Trophoblast cell (in vitro differentiated cells and primary cell): Measurements from ENCODE around the gene MAP2K3.

ENCODE experiments used
- DNase-seq, 2 donors: peaks; one replicate each; pipeline ENCODE4 v3.0.0-alpha.2; 2016
- H2AFZ ChIP-seq: 2 replicates; pipeline ENCODE4 v1.6.1; 2013; ENCODE audit warnings: low read length, moderate library complexity, mild to moderate bottlenecking; ENCODE audit not compliant: insufficient read depth, poor library complexity
- H2AK5ac ChIP-seq: 2 replicates; pipeline ENCODE4 v1.6.1; 2013; ENCODE audit warnings: mild to moderate bottlenecking, low read length
- H2BK120ac ChIP-seq: 2 replicates; pipeline ENCODE4 v1.6.1; 2013; ENCODE audit warnings: low read length, mild to moderate bottlenecking, moderate library complexity; ENCODE audit not compliant: insufficient read depth, poor library complexity
- H2BK12ac ChIP-seq: 2 replicates; pipeline ENCODE4 v1.6.1; 2013; ENCODE audit warnings: mild to moderate bottlenecking, low read length, moderate library complexity
- H2BK5ac ChIP-seq: 2 replicates; pipeline ENCODE4 v1.6.1; 2013; ENCODE audit warnings: low read length, low read depth, moderate library complexity, mild to moderate bottlenecking; ENCODE audit not compliant: poor library complexity
- H3K14ac ChIP-seq: 2 replicates; pipeline ENCODE4 v1.6.1; 2013; ENCODE audit warnings: mild to moderate bottlenecking, low read length
- H3K18ac ChIP-seq: 2 replicates; pipeline ENCODE4 v1.6.1; 2013; ENCODE audit warnings: mild to moderate bottlenecking, low read length
- H3K23ac ChIP-seq: 2 replicates; pipeline ENCODE4 v1.6.1; 2013; ENCODE audit warnings: low read length
- H3K27ac ChIP-seq: 2 replicates; pipeline ENCODE4 v1.5.1; 2013; ENCODE audit warnings: low read depth, mild to moderate bottlenecking, inconsistent platforms, low read length, moderate library complexity
- H3K27me3 ChIP-seq: 2 replicates; pipeline ENCODE4 v1.6.1; 2013; ENCODE audit warnings: inconsistent platforms, mild to moderate bottlenecking, low read length, moderate library complexity; ENCODE audit not compliant: insufficient read depth
- H3K36me3 ChIP-seq, 2 experiments: 1 replicate in 1 of 2; 2 replicates in 1 of 2; pipeline ENCODE4 v1.6.1; 2013; ENCODE audit warnings: low read length in 2 of 2, mild to moderate bottlenecking in 2 of 2, moderate library complexity in 1 of 2; ENCODE audit not compliant: insufficient read depth in 2 of 2, control insufficient read depth in 1 of 2
- H3K4ac ChIP-seq: 2 replicates; pipeline ENCODE4 v1.6.1; 2013; ENCODE audit warnings: low read depth, mild to moderate bottlenecking, low read length, moderate library complexity
- H3K4me1 ChIP-seq, 2 experiments: 1 replicate in 1 of 2; 2 replicates in 1 of 2; pipeline ENCODE4 v1.6.1; 2013; ENCODE audit warnings: low read length in 2 of 2, mild to moderate bottlenecking in 2 of 2, moderate library complexity in 1 of 2; ENCODE audit not compliant: insufficient read depth in 2 of 2, control insufficient read depth in 1 of 2
- H3K4me2 ChIP-seq: 2 replicates; pipeline ENCODE4 v1.6.1; 2013; ENCODE audit warnings: inconsistent platforms, mild to moderate bottlenecking, low read length, moderate library complexity
- H3K4me3 ChIP-seq: 2 replicates; pipeline ENCODE4 v1.5.1; 2013; ENCODE audit warnings: mild to moderate bottlenecking, low read depth, low read length, inconsistent platforms
- H3K79me1 ChIP-seq: one replicate; pipeline ENCODE4 v1.6.1; 2013; ENCODE audit warnings: low read length
- H3K79me2 ChIP-seq: 2 replicates; pipeline ENCODE4 v1.6.1; 2013; ENCODE audit warnings: low read length, mild to moderate bottlenecking; ENCODE audit not compliant: control insufficient read depth, insufficient read depth, poor library complexity
- H3K9ac ChIP-seq: 2 replicates; pipeline ENCODE4 v1.6.1; 2013; ENCODE audit warnings: mild to moderate bottlenecking, low read length
- H3K9me3 ChIP-seq: 2 replicates; pipeline ENCODE4 v1.6.1; 2013; ENCODE audit warnings: low read depth, mild to moderate bottlenecking, control low read depth, inconsistent platforms, low read length; ENCODE audit not compliant: insufficient read depth
- H4K12ac ChIP-seq: 2 replicates; pipeline ENCODE4 v1.6.1; 2013; ENCODE audit warnings: low read depth, mild to moderate bottlenecking, low read length, moderate library complexity
- H4K8ac ChIP-seq: 2 replicates; pipeline ENCODE4 v1.6.1; 2013; ENCODE audit warnings: low read depth, mild to moderate bottlenecking, low read length, moderate library complexity
- H4K91ac ChIP-seq: one replicate; pipeline ENCODE4 v1.6.1; 2013; ENCODE audit warnings: low read depth, mild to moderate bottlenecking, low read length, moderate library complexity
- WGBS: extraction: QIAGEN DNeasy Blood & Tissue Kit; methylation state at CpG from one replicate; pipeline ENCODE4 v1.1.7; 2013; ENCODE audit warnings: missing lambda C conversion rate; ENCODE audit not compliant: insufficient read length, insufficient coverage; ENCODE audit errors: extremely low coverage; 5-methylcytosine and 5-hydroxymethylcytosine counted together

The MAP2K3 gene

DNA sequence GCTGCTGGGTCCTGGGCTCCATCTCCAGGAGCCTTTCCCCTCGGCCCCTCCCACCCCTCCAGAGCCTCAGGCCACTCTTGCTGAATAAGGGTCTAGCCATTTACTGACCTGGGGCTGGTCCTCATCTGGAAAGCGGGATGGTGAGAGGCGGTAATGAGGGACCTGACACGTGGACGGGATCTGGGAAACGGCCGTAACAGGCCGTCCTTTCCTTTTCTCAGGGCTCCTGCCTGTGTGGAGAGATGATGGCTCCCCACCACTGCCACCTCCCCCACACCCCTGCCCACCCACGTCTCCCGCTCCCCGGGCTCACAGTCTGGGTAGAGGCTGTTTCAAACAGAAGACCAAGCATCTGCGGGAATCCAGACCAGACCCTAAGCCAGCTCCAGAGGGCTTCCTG lies 71.1 kb downstream of the MAP2K3 start:
- Histone ChIP-seq H4K91ac (no peak overlapping the region), H2BK12ac (no peak overlapping the region), H3K4me1 (peaks cover 0 to 6% of the 10 kb centered on the region in 2 experiments), H3K4ac (no peak overlapping the region), H3K79me1 (no peaks in the 10 kb centered on the region), H3K36me3 (no peaks in the 10 kb centered on the region), H3K27ac (no peak overlapping the region), H3K27me3 (no peaks in the 10 kb centered on the region), H2AFZ (no peak overlapping the region), H2AK5ac (no peak overlapping the region), H3K79me2 (no peaks in the 10 kb centered on the region), H3K4me2 (no peak overlapping the region), H4K12ac (no peak overlapping the region), H2BK120ac (no peak overlapping the region), H3K14ac (no peak overlapping the region), H2BK5ac (no peak overlapping the region), H3K4me3 (no peak overlapping the region), H3K9ac (no peak overlapping the region), H4K8ac (no peak overlapping the region), H3K18ac (no peak overlapping the region), H3K23ac (no peak overlapping the region), H3K9me3 (peaks cover 2% of the 10 kb centered on the region)
- DNase-seq, result no peak
- WGBS, result no CpG with 5 or more reads among the region's 12 CpGs

DNA sequence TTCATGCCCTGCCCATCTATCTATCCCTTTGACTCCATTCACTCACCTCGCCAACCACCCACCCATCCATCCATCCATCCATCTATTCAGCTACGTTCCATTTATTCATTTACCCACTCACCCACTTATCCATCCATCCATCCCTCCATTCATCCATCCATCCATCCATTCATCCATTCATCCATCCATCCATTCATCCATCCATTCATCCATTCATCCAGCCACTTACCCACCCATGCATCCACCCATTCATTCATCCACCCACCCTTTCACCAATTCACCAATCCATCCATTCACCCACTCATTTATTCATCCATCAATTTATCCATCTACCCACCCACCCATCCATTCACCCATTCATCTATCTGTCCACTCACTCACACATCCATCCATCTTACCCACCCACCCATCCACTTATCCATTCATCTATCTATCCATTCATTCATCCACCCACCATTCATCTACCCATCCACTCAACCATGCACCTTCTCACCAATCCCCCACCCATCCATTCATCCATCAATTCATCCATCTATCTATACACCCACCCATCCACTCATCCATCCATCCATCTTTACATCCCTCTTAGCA lies 72.1 kb downstream of the MAP2K3 start:
- H3K4me1 ChIP-seq, result peaks cover 0 to 6% of the 10 kb centered on the region in 2 experiments
- no peaks in the 10 kb centered on the region for H3K79me1 ChIP-seq
- no peak overlapping the region for H3K4me2 ChIP-seq
- DNase-seq, result no peak
- 100% methylated on average over 2 of the region's 2 CpGs for WGBS
- no peak overlapping the region for H3K9ac ChIP-seq
- no peak overlapping the region for H2AFZ ChIP-seq
- no peak overlapping the region for H3K4ac ChIP-seq
- no peak overlapping the region for H3K23ac ChIP-seq
- H3K18ac ChIP-seq, result no peak overlapping the region
- no peak overlapping the region for H2AK5ac ChIP-seq
- H3K27ac ChIP-seq, result no peak overlapping the region
- no peak overlapping the region for H2BK120ac ChIP-seq
- no peak overlapping the region for H3K4me3 ChIP-seq
- no peaks in the 10 kb centered on the region for H3K79me2 ChIP-seq
- H3K14ac ChIP-seq, result no peak overlapping the region
- peaks cover 2% of the 10 kb centered on the region for H3K9me3 ChIP-seq
- no peak overlapping the region for H4K12ac ChIP-seq
- H2BK5ac ChIP-seq, result no peak overlapping the region
- no peaks in the 10 kb centered on the region for H3K27me3 ChIP-seq
- H4K91ac ChIP-seq, result no peak overlapping the region
- no peaks in the 10 kb centered on the region for H3K36me3 ChIP-seq
- no peak overlapping the region for H4K8ac ChIP-seq
- no peak overlapping the region for H2BK12ac ChIP-seq

DNA sequence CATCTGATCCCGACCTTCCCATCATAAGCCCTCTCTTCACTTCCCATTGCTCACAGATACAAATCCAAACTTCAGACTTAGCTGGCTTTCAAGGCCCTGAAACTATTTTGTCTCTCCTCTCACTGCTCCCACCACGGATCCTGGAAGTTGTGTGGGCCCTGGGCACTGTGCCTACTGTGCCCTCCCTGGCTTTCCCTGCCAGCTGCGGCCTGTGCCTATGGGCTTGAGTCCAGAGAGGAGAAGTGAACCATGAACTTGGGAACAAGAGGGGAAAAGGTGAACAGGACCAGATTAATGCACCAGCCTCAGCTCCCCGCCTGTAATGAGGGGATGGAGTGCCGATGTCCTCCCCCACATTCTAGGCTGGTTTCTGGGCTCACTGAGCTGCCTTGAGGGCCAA lies 72.8 kb downstream of the MAP2K3 start:
- H4K8ac ChIP-seq, result no peak overlapping the region
- H2BK5ac ChIP-seq, result no peak overlapping the region
- H4K91ac ChIP-seq, result no peak overlapping the region
- H3K4me1 ChIP-seq, result peaks cover 0 to 6% of the 10 kb centered on the region in 2 experiments
- no peaks in the 10 kb centered on the region for H3K27me3 ChIP-seq
- no peak overlapping the region for H3K27ac ChIP-seq
- no peak overlapping the region for H3K23ac ChIP-seq
- no peak overlapping the region for H2BK12ac ChIP-seq
- WGBS, result no CpG with 5 or more reads among the region's 5 CpGs
- no peak overlapping the region for H3K4me3 ChIP-seq
- no peaks in the 10 kb centered on the region for H3K9me3 ChIP-seq
- H3K4me2 ChIP-seq, result no peak overlapping the region
- H2AK5ac ChIP-seq, result no peak overlapping the region
- H2AFZ ChIP-seq, result no peak overlapping the region
- DNase-seq, result no peak
- H3K14ac ChIP-seq, result no peak overlapping the region
- H2BK120ac ChIP-seq, result no peak overlapping the region
- no peak overlapping the region for H4K12ac ChIP-seq
- H3K4ac ChIP-seq, result no peak overlapping the region
- no peaks in the 10 kb centered on the region for H3K36me3 ChIP-seq
- no peak overlapping the region for H3K9ac ChIP-seq
- H3K79me1 ChIP-seq, result no peaks in the 10 kb centered on the region
- no peak overlapping the region for H3K18ac ChIP-seq
- no peaks in the 10 kb centered on the region for H3K79me2 ChIP-seq

DNA sequence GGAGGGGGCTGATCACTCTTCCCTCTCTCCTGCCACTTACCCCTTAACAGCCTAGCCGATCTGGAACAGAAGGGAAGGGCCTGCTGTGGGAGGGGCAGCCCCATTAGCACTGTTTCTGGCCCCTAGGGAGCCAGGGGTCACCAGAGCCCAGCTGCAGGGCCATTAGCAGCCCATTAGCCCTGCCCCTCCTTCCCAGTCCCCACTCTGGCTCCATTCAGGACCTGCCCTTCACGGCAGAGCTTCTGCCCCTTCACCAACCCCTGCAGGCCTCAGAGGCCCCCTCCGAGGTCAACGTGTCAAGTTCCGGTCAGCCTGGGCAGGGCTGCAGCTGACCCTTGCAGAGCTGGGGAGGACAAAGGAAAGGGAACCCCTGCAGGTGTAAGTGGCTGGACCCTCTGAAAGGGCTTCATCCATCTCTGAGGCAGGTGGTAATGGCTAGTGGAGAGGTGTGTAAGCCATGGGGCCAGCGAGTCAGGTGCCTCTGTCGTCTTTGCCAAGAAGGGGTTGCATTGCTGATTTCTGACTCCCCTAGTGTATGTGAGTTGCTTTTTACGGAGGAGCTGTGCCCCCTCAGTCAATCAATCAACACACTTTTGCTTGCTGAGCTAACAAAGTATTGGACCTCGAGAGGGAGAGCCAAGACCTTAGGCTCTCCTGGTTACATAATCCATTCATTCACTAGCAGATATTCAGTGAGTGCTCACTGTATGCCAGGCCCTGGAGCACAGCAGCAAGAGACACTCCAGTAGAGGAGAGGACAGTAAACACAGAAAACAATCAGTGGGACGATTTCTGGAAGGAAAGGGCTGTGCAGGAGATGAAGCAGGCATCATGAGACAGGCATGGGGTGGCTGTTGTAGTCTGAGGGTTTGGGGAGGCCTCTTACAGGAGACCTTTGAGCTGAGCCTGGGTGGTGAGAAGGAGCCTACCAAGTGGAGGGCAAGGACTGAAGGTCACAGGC lies 73.5 kb downstream of the MAP2K3 start:
- H2BK120ac ChIP-seq, result no peak overlapping the region
- no peak overlapping the region for H2AFZ ChIP-seq
- H3K9ac ChIP-seq, result no peak overlapping the region
- no peak overlapping the region for H2BK12ac ChIP-seq
- H3K27ac ChIP-seq, result no peak overlapping the region
- no peak overlapping the region for H2AK5ac ChIP-seq
- H3K4me1 ChIP-seq, result peaks cover 0 to 6% of the 10 kb centered on the region in 2 experiments
- H4K12ac ChIP-seq, result no peak overlapping the region
- H3K79me2 ChIP-seq, result no peaks in the 10 kb centered on the region
- H2BK5ac ChIP-seq, result no peak overlapping the region
- no peak for DNase-seq
- H3K9me3 ChIP-seq, result no peaks in the 10 kb centered on the region
- H3K79me1 ChIP-seq, result no peaks in the 10 kb centered on the region
- H4K8ac ChIP-seq, result no peak overlapping the region
- no peak overlapping the region for H3K4me3 ChIP-seq
- no peaks in the 10 kb centered on the region for H3K27me3 ChIP-seq
- H3K4ac ChIP-seq, result no peak overlapping the region
- no peak overlapping the region for H3K14ac ChIP-seq
- no peaks in the 10 kb centered on the region for H3K36me3 ChIP-seq
- no CpG with 5 or more reads among the region's 10 CpGs for WGBS
- H3K23ac ChIP-seq, result no peak overlapping the region
- H3K18ac ChIP-seq, result no peak overlapping the region
- H4K91ac ChIP-seq, result no peak overlapping the region
- no peak overlapping the region for H3K4me2 ChIP-seq
